DMS79 treated with DMSO at 0.1 percent for 48 hours (cell line): Measurements from ENCODE around the gene SLAIN1.

Experiments used
- DNase-seq: peaks from one replicate; lab custom pipeline; 2025; lab: John Stamatoyannopoulos, UW

The SLAIN1 gene

GRCh38 chr13:77714119-77714755, 16.8 kb downstream of the SLAIN1 start:
- DNase-seq, result no peak

- no peak for DNase-seq
Observed at GRCh38 chr13:77715233-77715891, 17.9 kb downstream of the SLAIN1 start.

- no peak for DNase-seq
Observed at GRCh38 chr13:77716692-77717091, 19.2 kb downstream of the SLAIN1 start.

- DNase-seq, result no peak
Observed at GRCh38 chr13:77717508-77717907, 20.0 kb downstream of the SLAIN1 start.

- no peak for DNase-seq
Observed at GRCh38 chr13:77719128-77719527, 21.6 kb downstream of the SLAIN1 start.

- no peak for DNase-seq
Observed at GRCh38 chr13:77720988-77721387, 23.5 kb downstream of the SLAIN1 start.

- no peak for DNase-seq
Observed at GRCh38 chr13:77724092-77724491, 26.6 kb downstream of the SLAIN1 start.

- no peak for DNase-seq
Observed at GRCh38 chr13:77725071-77725470, 27.6 kb downstream of the SLAIN1 start.

GRCh38 chr13:77728265-77729125, 31.0 kb downstream of the SLAIN1 start:
- DNase-seq, result no peak

- no peak for DNase-seq
Observed at GRCh38 chr13:77729502-77730221, 32.2 kb downstream of the SLAIN1 start.

GRCh38 chr13:77730572-77730971, 33.1 kb downstream of the SLAIN1 start:
- no peak for DNase-seq

GRCh38 chr13:77732287-77732686, 34.8 kb downstream of the SLAIN1 start:
- no peak for DNase-seq

GRCh38 chr13:77733674-77734073, 36.2 kb downstream of the SLAIN1 start:
- no peak for DNase-seq

GRCh38 chr13:77737583-77738200, 40.2 kb downstream of the SLAIN1 start:
- no peak for DNase-seq

GRCh38 chr13:77740097-77740735, 42.7 kb downstream of the SLAIN1 start:
- DNase-seq, result no peak

GRCh38 chr13:77740931-77741596, 43.6 kb downstream of the SLAIN1 start:
- DNase-seq, result no peak

GRCh38 chr13:77741597-77741972, 44.1 kb downstream of the SLAIN1 start:
- no peak for DNase-seq

GRCh38 chr13:77742801-77743200, 45.3 kb downstream of the SLAIN1 start:
- DNase-seq, result no peak

GRCh38 chr13:77745784-77746183, 48.3 kb downstream of the SLAIN1 start:
- DNase-seq, result no peak

- DNase-seq, result no peak
Observed at GRCh38 chr13:77749344-77749880, 51.9 kb downstream of the SLAIN1 start.
